Sigmoid colon (tissue), 7 donors: ENCODE data around the gene ADD2. TPM values are rescaled to one million over a fixed set of nuclear protein-coding genes. Genes with fewer than 3 reads are reported as not detected.

Source experiments
- DNase-seq: peaks from one replicate; pipeline ENCODE4 v3.0.0-alpha.2; 2019
- H3K27ac ChIP-seq, 4 donors: fragments of 200-600 bp; sonication (generic); one replicate each; pipeline ENCODE4 v1.5.1; 2016 to 2019; ENCODE audit warnings: mild to moderate bottlenecking in 1 of 4
- H3K27me3 ChIP-seq, 3 donors: fragments of 200-600 bp; sonication (generic); one replicate each; pipeline ENCODE4 v1.5.1; 2019; ENCODE audit warnings: mild to moderate bottlenecking in 1 of 3
- H3K36me3 ChIP-seq, 4 donors: fragments of 200-600 bp; sonication (generic); one replicate each; pipeline ENCODE4 v1.5.1; 2016 to 2019
- H3K4me1 ChIP-seq, 4 donors: fragments of 200-600 bp; sonication (generic); one replicate each; pipeline ENCODE4 v1.5.1; 2017 to 2019
- H3K4me3 ChIP-seq, 4 donors: fragments of 200-600 bp; sonication (generic); one replicate each; pipeline ENCODE4 v1.5.1; 2017 to 2019; ENCODE audit warnings: mild to moderate bottlenecking in 2 of 4, moderate library complexity in 1 of 4
- H3K9me3 ChIP-seq, 4 donors: fragments of 200-600 bp in 3 of 4; sonication (generic) in 3 of 4; one replicate each; pipeline versions ENCODE4 v1.5.1 to v1.6.1; 2013 to 2019
- CTCF ChIP-seq, 4 experiments: fragments of 450-650 bp in 3 of 4; fragments of 200-600 bp in 1 of 4; IDR thresholded peaks; one replicate each; pipeline ENCODE4 v1.5.1; 2016 to 2019; ENCODE audit warnings: antibody characterized with exemption in 4 of 4, mild to moderate bottlenecking in 3 of 4, moderate library complexity in 2 of 4
- EP300 ChIP-seq, 4 donors: sonication (generic); formaldehyde crosslinking; IDR thresholded peaks; one replicate each; pipeline ENCODE4 v1.6.1; 2017; ENCODE audit warnings: antibody characterized with exemption in 4 of 4
- POLR2A ChIP-seq, 2 donors: fragments of 450-650 bp; IDR thresholded peaks; one replicate each; pipeline ENCODE4 v1.6.1; 2016; ENCODE audit warnings: antibody characterized with exemption in 2 of 2, mild to moderate bottlenecking in 2 of 2, moderate library complexity in 2 of 2
- POLR2AphosphoS5 ChIP-seq, 4 donors: sonication (generic); formaldehyde crosslinking; IDR thresholded peaks; one replicate each; pipeline ENCODE4 v1.6.1; 2017; ENCODE audit warnings: antibody characterized with exemption in 4 of 4
- WGBS, 2 donors: extraction: QIAGEN DNeasy Blood & Tissue Kit; methylation state at CpG; one replicate each; pipeline ENCODE4 v1.1.7; 2013; 5-methylcytosine and 5-hydroxymethylcytosine counted together
- intact Hi-C: fragments of 100-400 bp; cut with DNase I; formaldehyde crosslinking; loops from one replicate; pipeline ENCODE4 v1.15.1; 2023
- polyA plus RNA-seq, 3 donors: library from polyadenylated mRNA; stranded (reverse); fragments of 200-250 nt; gene quantifications; one replicate each; pipeline ENCODE4 v1.2.3, GENCODE V29; 2013
- total RNA-seq, 4 donors: library from RNA; depleted of rRNA; stranded (reverse); fragments of >200 nt; gene quantifications; one replicate each; pipeline ENCODE4 v1.1.0, GENCODE V29; 2016
- donor health status: healthy with polysubstance abuse.
- donor health status: Bipolar disorder and iron deficiency.
- donor health status: healthy.

Gene ADD2
- total and polyA plus RNA-seq, 7 donors, result under 0.01 to 5.8 (median 3.2) TPM; not detected in 1

GRCh38 chr2:70724366-70724765 lies 43.6 kb downstream of the ADD2 start:
- Histone ChIP-seq H3K9me3 (no peaks in the 10 kb centered on the region), H3K27me3 (no peaks in the 10 kb centered on the region), H3K4me1 (no peaks in the 10 kb centered on the region), H3K4me3 (no peak overlapping the region), H3K27ac (no peak overlapping the region), H3K36me3 (no peaks in the 10 kb centered on the region)
- 80 to 93% methylated on average over 7 of the region's 7 CpGs for WGBS, 2 donors
- TF ChIP-seq EP300 (IDR thresholded peaks at IDR 0.05) (no peak), POLR2A (IDR thresholded peaks at IDR 0.05) (no peak), CTCF (IDR thresholded peaks at IDR 0.05) (no peak)
- intact Hi-C loops, result no loop called here
- no peak for DNase-seq

GRCh38 chr2:70723286-70723885 lies 44.6 kb downstream of the ADD2 start:
- Histone ChIP-seq H3K4me1 (no peaks in the 10 kb centered on the region), H3K27me3 (no peaks in the 10 kb centered on the region), H3K9me3 (no peaks in the 10 kb centered on the region), H3K4me3 (no peak overlapping the region), H3K36me3 (no peaks in the 10 kb centered on the region), H3K27ac (no peak overlapping the region)
- 83 to 87% methylated on average over 5 of the region's 5 CpGs for WGBS, 2 donors
- TF ChIP-seq POLR2A (IDR thresholded peaks at IDR 0.05), result no peak
- TF ChIP-seq EP300 (IDR thresholded peaks at IDR 0.05), result no peak
- no peak for TF ChIP-seq POLR2AphosphoS5 (IDR thresholded peaks at IDR 0.05)
- no peak for TF ChIP-seq CTCF (IDR thresholded peaks at IDR 0.05)
- intact Hi-C loops, result no loop called here
- no peak for DNase-seq

GRCh38 chr2:70720124-70720523 lies 47.9 kb downstream of the ADD2 start:
- WGBS, 2 donors, result 73 to 83% methylated on average over 6 of the region's 6 CpGs
- Histone ChIP-seq H3K36me3 (no peaks in the 10 kb centered on the region), H3K9me3 (no peaks in the 10 kb centered on the region), H3K4me1 (peaks cover 0 to 9% (median 0%) of the 10 kb centered on the region in 4 donors), H3K27me3 (peaks cover 0 to 2% (median 0%) of the 10 kb centered on the region in 3 donors), H3K27ac (no peak overlapping the region), H3K4me3 (no peak overlapping the region)
- DNase-seq, result no peak
- no peak for TF ChIP-seq POLR2AphosphoS5 (IDR thresholded peaks at IDR 0.05)
- TF ChIP-seq EP300 (IDR thresholded peaks at IDR 0.05), result no peak
- no peak for TF ChIP-seq CTCF (IDR thresholded peaks at IDR 0.05)
- no peak for TF ChIP-seq POLR2A (IDR thresholded peaks at IDR 0.05)
- intact Hi-C loops, result no loop called here

GRCh38 chr2:70719231-70719630 lies 48.8 kb downstream of the ADD2 start:
- intact Hi-C loops, result no loop called here
- H3K27me3 ChIP-seq, result peaks cover 0 to 5% (median 0%) of the 10 kb centered on the region in 3 donors
- H3K9me3 ChIP-seq, result no peaks in the 10 kb centered on the region
- WGBS, 2 donors, result 62 to 89% methylated on average over 3 of the region's 3 CpGs
- H3K36me3 ChIP-seq, result no peaks in the 10 kb centered on the region
- TF ChIP-seq POLR2A (IDR thresholded peaks at IDR 0.05) (no peak), POLR2AphosphoS5 (IDR thresholded peaks at IDR 0.05) (no peak), CTCF (IDR thresholded peaks at IDR 0.05) (no peak), EP300 (IDR thresholded peaks at IDR 0.05) (no peak)
- H3K4me3 ChIP-seq, result no peak overlapping the region
- H3K4me1 ChIP-seq, result peaks cover 0 to 9% (median 0%) of the 10 kb centered on the region in 4 donors
- H3K27ac ChIP-seq, result no peak overlapping the region
- no peak for DNase-seq

- Histone ChIP-seq H3K27me3 (peaks cover 0 to 5% (median 0%) of the 10 kb centered on the region in 3 donors), H3K36me3 (no peaks in the 10 kb centered on the region), H3K4me3 (no peak overlapping the region), H3K27ac (no peak overlapping the region), H3K4me1 (peaks cover 0 to 9% (median 0%) of the 10 kb centered on the region in 4 donors), H3K9me3 (no peaks in the 10 kb centered on the region)
- intact Hi-C loops, result no loop called here
- TF ChIP-seq POLR2A (IDR thresholded peaks at IDR 0.05) (no peak), CTCF (IDR thresholded peaks at IDR 0.05) (no peak), POLR2AphosphoS5 (IDR thresholded peaks at IDR 0.05) (no peak)
- 84 to 88% methylated on average over 2 of the region's 2 CpGs for WGBS, 2 donors
- DNase-seq, result no peak
These were observed 49.3 kb downstream of the ADD2 start for GRCh38 chr2:70718736-70719135.
